Neural progenitor cell (in vitro differentiated cells): ENCODE data around the gene AMMECR1L. TPM values are rescaled to one million over a fixed set of nuclear protein-coding genes. Genes with fewer than 3 reads are reported as not detected.

Source experiments
- DNase-seq: peaks from one replicate; pipeline ENCODE4 v3.0.0-alpha.2; 2016; ENCODE audit warnings: low spot score
- H2AFZ ChIP-seq: fragments of 200-600 bp; sonication (generic); replicated peaks from 2 replicates; pipeline ENCODE4 v1.6.1; 2016; ENCODE audit warnings: antibody characterized with exemption
- H3F3A ChIP-seq: fragments of 200-600 bp; sonication (generic); 2 replicates; pipeline ENCODE4 v1.6.1; 2016; ENCODE audit warnings: antibody characterized with exemption, low read depth
- H3K27ac ChIP-seq: fragments of 200-600 bp; sonication (generic); 2 replicates; pipeline ENCODE4 v1.5.1; 2016; ENCODE audit warnings: mild to moderate bottlenecking
- H3K27me3 ChIP-seq: fragments of 200-600 bp; sonication (generic); 2 replicates; pipeline ENCODE4 v1.6.1; 2016; ENCODE audit warnings: mild to moderate bottlenecking, moderate library complexity
- H3K36me3 ChIP-seq: fragments of 200-600 bp; sonication (generic); 2 replicates; pipeline ENCODE4 v1.5.1; 2016
- H3K4me1 ChIP-seq: fragments of 200-600 bp; sonication (generic); 2 replicates; pipeline ENCODE4 v1.6.1; 2016; ENCODE audit warnings: mixed run types
- H3K4me2 ChIP-seq: fragments of 200-600 bp; sonication (generic); 2 replicates; pipeline ENCODE4 v1.6.1; 2016
- H3K4me3 ChIP-seq: fragments of 200-600 bp; sonication (generic); 2 replicates; pipeline ENCODE4 v1.5.1; 2016
- H3K79me2 ChIP-seq: fragments of 200-600 bp; sonication (generic); 2 replicates; pipeline ENCODE4 v1.6.1; 2016; ENCODE audit warnings: low read depth
- H3K9ac ChIP-seq: fragments of 200-600 bp; sonication (generic); 2 replicates; pipeline ENCODE4 v1.6.1; 2016
- H3K9me3 ChIP-seq: fragments of 200-600 bp; sonication (generic); 2 replicates; pipeline ENCODE4 v1.5.1; 2016; ENCODE audit warnings: low read depth
- H4K20me1 ChIP-seq: fragments of 200-600 bp; sonication (generic); 2 replicates; pipeline ENCODE4 v1.6.1; 2016; ENCODE audit warnings: low read depth
- H3K27ac Mint-ChIP-seq: 3 replicates; pipeline ENCODE4 v1.8.0; 2021; ENCODE audit warnings: mixed read lengths
- H3K27me3 Mint-ChIP-seq: 2 replicates; pipeline ENCODE4 v1.8.0; 2022; ENCODE audit warnings: low read depth, mild to moderate bottlenecking, inconsistent platforms, moderate library complexity, mixed read lengths; ENCODE audit not compliant: insufficient read depth
- H3K36me3 Mint-ChIP-seq: 3 replicates; pipeline ENCODE4 v1.8.0; 2021; ENCODE audit warnings: mixed read lengths
- H3K4me1 Mint-ChIP-seq: 3 replicates; pipeline ENCODE4 v1.8.0; 2021; ENCODE audit warnings: mixed read lengths
- H3K4me3 Mint-ChIP-seq: 3 replicates; pipeline ENCODE4 v1.8.0; 2021; ENCODE audit warnings: mild to moderate bottlenecking, moderate library complexity, mixed read lengths
- H3K9me3 Mint-ChIP-seq: 3 replicates; pipeline ENCODE4 v1.8.0; 2020; ENCODE audit warnings: mixed read lengths
- EZH2 ChIP-seq: fragments of 200-600 bp; sonication (generic); IDR thresholded peaks from 2 replicates; pipeline ENCODE4 v1.6.1; 2017; ENCODE audit warnings: antibody characterized with exemption, mild to moderate bottlenecking, moderate library complexity
- EZH2phosphoT487 ChIP-seq: fragments of 200-600 bp; sonication (generic); IDR thresholded peaks from 2 replicates; pipeline ENCODE4 v1.6.1; 2017; ENCODE audit warnings: antibody characterized with exemption
- total RNA-seq: library from RNA; depleted of rRNA; stranded (reverse); fragments of >200 nt; gene quantifications from 2 replicates; pipeline ENCODE4 v1.2.3, GENCODE V29; 2015; ENCODE audit warnings: low replicate concordance
- TF ChIP-seq, protein P1 (sequence below): fragments of 200-600 bp; sonication (generic); IDR thresholded peaks from 2 replicates; pipeline ENCODE4 v1.5.1; 2017; ENCODE audit warnings: antibody characterized with exemption, mild to moderate bottlenecking

Gene AMMECR1L
- total RNA-seq, 1 donor from 2014 or later = 21.0 TPM

DNA sequence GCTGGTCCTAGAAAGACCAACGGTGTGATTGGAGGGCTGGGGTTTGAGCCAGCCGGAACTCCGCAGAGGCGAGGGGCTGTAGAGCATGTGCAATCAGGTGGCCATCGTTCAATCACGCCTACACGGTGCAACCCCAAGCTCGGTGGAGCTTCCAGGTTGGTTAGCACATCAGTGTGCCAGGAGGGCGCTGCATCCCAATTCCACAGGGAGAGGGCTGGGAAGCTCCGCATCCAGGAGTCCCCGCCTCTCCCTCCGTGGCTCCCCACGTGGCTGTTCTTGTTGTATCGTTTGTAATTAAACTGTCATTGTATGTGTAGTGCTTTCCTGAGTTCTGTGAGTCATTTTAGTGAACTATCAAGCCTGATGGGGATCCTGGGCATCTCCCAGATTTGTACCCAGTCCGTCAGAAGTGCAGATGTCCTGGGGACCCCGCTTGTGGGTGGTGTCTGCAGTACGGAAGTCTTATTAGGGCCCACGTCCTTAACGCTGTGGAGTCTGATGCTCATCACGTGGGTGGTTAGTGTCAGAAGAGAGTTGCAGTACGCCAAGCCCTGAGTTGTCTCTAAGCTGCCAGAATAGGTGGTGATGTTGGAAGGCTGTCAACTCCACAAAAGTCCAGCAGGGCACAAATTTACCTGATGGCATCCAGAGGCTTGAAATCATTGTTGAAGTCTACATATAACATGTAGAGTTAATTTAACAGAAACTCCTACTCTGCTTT, 20.6 kb upstream of the AMMECR1L start:
- Histone ChIP-seq H3K9ac (no peak overlapping the region), H4K20me1 (no peaks in the 10 kb centered on the region), H3K4me1 (no peaks in the 10 kb centered on the region), H3F3A (no peaks in the 10 kb centered on the region), H3K4me3 (no peak overlapping the region), H2AFZ (peak overlapping the region; percentile 88), H3K4me2 (peak overlapping the region; percentile 26), H3K27me3 (peaks cover 7% of the 10 kb centered on the region), H3K27ac (no peak overlapping the region), H3K79me2 (no peaks in the 10 kb centered on the region), H3K9me3 (no peaks in the 10 kb centered on the region), H3K36me3 (no peaks in the 10 kb centered on the region)
- no peak overlapping the region for H3K27ac Mint-ChIP-seq
- H3K4me1 Mint-ChIP-seq = no peaks in the 10 kb centered on the region
- TF ChIP-seq EZH2 = no peak
- no peak for TF ChIP-seq EZH2phosphoT487
- TF ChIP-seq, protein P1, sequence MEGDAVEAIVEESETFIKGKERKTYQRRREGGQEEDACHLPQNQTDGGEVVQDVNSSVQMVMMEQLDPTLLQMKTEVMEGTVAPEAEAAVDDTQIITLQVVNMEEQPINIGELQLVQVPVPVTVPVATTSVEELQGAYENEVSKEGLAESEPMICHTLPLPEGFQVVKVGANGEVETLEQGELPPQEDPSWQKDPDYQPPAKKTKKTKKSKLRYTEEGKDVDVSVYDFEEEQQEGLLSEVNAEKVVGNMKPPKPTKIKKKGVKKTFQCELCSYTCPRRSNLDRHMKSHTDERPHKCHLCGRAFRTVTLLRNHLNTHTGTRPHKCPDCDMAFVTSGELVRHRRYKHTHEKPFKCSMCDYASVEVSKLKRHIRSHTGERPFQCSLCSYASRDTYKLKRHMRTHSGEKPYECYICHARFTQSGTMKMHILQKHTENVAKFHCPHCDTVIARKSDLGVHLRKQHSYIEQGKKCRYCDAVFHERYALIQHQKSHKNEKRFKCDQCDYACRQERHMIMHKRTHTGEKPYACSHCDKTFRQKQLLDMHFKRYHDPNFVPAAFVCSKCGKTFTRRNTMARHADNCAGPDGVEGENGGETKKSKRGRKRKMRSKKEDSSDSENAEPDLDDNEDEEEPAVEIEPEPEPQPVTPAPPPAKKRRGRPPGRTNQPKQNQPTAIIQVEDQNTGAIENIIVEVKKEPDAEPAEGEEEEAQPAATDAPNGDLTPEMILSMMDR = no peak
- no peaks in the 10 kb centered on the region for H3K36me3 Mint-ChIP-seq
- peak overlapping the region; percentile 37 for H3K4me3 Mint-ChIP-seq
- no peaks in the 10 kb centered on the region for H3K9me3 Mint-ChIP-seq
- DNase-seq = no peak
- H3K27me3 Mint-ChIP-seq = peaks cover 2% of the 10 kb centered on the region

DNA sequence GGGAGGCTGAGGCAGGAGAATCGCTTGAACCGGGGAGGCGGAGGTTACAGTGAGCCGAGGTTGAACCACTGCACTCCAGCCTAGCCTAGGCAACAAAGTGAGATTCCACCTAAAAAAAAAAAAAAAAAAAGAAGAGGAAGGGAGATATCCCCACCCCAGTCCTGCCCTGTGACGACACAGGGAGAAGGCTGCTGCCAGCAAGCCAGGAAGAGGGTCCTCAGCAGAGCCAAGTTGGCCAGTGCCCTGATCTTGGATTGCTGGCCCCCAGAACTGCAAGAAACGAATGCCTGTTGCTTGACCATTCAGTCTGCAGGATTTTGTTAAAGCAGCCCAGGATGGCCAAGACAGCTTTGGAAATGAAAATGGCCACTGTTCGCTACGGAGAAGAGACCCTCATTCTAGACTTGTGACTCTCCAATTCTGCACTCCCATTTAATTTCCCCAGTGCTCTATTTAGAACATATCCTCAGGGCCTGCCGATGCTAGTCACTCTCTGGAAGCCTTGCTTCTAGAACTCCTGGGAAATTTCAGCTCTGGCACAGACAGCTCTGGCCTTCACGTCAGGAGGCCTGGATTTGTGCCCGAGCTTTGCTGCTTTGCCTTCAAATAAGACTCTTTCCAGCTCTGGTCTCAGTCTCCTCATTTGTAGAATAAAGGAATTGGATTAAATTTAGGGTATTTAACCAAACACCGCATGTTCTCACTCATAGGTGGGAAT, 15.7 kb upstream of the AMMECR1L start:
- Mint-ChIP-seq H3K27me3 (no peaks in the 10 kb centered on the region), H3K4me3 (no peak overlapping the region), H3K36me3 (no peaks in the 10 kb centered on the region), H3K9me3 (no peaks in the 10 kb centered on the region), H3K27ac (peak overlapping the region; percentile 50), H3K4me1 (no peaks in the 10 kb centered on the region)
- no peaks in the 10 kb centered on the region for H3F3A ChIP-seq
- H3K27me3 ChIP-seq = peaks cover 4% of the 10 kb centered on the region
- no peak overlapping the region for H3K9ac ChIP-seq
- TF ChIP-seq EZH2phosphoT487 (no peak), EZH2 (no peak)
- TF ChIP-seq, protein P1 = no peak
- no peaks in the 10 kb centered on the region for H4K20me1 ChIP-seq
- no peak overlapping the region for H3K27ac ChIP-seq
- no peak overlapping the region for H3K4me3 ChIP-seq
- no peaks in the 10 kb centered on the region for H3K79me2 ChIP-seq
- H3K4me1 ChIP-seq = no peaks in the 10 kb centered on the region
- no peak for DNase-seq
- no peak overlapping the region for H2AFZ ChIP-seq
- H3K9me3 ChIP-seq = no peaks in the 10 kb centered on the region
- H3K4me2 ChIP-seq = no peak overlapping the region
- no peaks in the 10 kb centered on the region for H3K36me3 ChIP-seq

DNA sequence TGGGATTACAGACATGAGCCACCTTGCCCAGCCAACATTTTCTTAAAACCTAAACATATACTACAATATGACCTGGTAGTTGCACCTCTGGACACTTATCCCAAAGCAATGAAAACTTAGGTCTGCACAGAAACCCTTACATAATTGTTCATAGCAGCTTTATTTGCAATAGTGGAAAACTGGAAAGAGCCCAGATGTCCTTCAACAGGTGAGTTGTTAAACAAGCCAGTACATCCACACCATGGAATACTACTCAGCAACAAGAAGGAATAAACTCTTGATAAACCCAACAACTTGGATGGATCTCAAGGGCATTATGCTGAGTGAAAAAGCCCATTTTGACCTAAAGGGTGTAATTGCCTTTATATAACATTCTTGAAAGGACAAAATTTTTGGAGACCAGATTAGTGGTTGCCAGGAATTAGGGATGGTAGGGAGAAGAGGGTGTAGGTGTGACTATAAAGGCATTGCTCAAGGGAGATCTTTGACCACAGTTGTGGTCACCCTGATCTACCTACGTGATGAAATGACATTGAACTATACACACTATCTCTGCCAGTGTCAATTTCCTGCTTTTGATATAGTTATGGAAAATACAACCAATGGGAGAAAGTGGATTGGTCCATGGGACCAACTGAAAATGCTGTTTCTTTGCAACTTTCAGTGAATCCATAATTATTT, 11.9 kb upstream of the AMMECR1L start:
- Histone ChIP-seq H3K79me2 (no peaks in the 10 kb centered on the region), H3K27ac (no peak overlapping the region), H3K9me3 (no peaks in the 10 kb centered on the region), H3F3A (no peaks in the 10 kb centered on the region), H3K4me3 (no peak overlapping the region), H2AFZ (no peak overlapping the region), H4K20me1 (no peaks in the 10 kb centered on the region), H3K9ac (no peak overlapping the region), H3K27me3 (no peaks in the 10 kb centered on the region), H3K4me2 (no peak overlapping the region), H3K4me1 (peaks cover 7% of the 10 kb centered on the region), H3K36me3 (no peaks in the 10 kb centered on the region)
- Mint-ChIP-seq H3K27ac (no peak overlapping the region), H3K9me3 (no peaks in the 10 kb centered on the region), H3K4me1 (peaks cover 3% of the 10 kb centered on the region), H3K36me3 (no peaks in the 10 kb centered on the region), H3K27me3 (no peaks in the 10 kb centered on the region), H3K4me3 (no peak overlapping the region)
- TF ChIP-seq EZH2phosphoT487 (no peak), EZH2 (no peak)
- TF ChIP-seq, protein P1 = no peak
- DNase-seq = no peak
